ENCODE measurements around the gene TP53I11. TPM values are rescaled to one million over a fixed set of nuclear protein-coding genes. Genes with fewer than 3 reads are reported as not detected.
A peak's percentile ranks its signal among the peaks of the same experiment; 100 is the strongest.

Gene TP53I11
- total RNA-seq, 8 experiments from 2014 or later = 2.3 to 51.2 (median 25.2) TPM

DNA sequence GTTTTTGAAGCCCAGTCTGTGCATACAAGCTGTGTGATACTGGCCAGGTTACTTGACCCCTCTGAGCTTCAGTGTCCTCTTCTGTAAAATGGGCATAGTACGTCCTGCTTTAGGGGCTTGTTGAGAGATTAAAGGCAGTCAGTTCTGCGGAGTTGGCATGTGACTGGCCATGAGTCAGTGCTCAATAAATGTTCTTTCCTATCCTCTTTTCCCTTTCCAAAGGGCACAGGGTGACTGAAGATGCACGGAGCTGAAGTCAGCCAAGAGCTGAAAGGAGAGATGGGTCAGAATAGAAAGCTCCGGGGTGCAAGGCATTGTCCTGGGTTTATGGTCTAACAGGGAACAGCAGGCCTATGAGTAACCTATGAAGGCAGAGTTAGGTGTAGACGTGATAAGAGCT, 48.9 kb downstream of the TP53I11 start:
- 0 to 100% (median 85%) methylated on average over 1 to 4 of the region's 5 CpGs; no CpG with 5 or more reads in 5 of the 10 experiments for WGBS, 10 experiments
- Histone ChIP-seq H3K4me3 (no peak overlapping the region), H3K27ac (no peak overlapping the region), H3K4me1 (replicated peaks in 1 of 2) (peaks cover 15 to 19% of the 10 kb centered on the region in 2 donors)
- ATAC-seq (replicated peaks in 6 of 8) = no peak
- in situ Hi-C loops (cut with MboI; ENCODE audit: low pct_unique_long_range_greater_than_20kb in 2 of 9, low sequenced_read_pairs in 9 of 9, unreplicated experiment in 9 of 9) = loop anchor here in 5 of 9 experiments (10.0 to 25.0 kb wide), 5 partner anchors 164 to 289 kb away; partner anchors contain the start of gene TSPAN18 (in 2 of the 5)

- WGBS, 10 experiments = 67 to 100% (median 85%) methylated on average over 1 to 5 of the region's 7 CpGs; no CpG with 5 or more reads in 4 of the 10 experiments
- peaks cover 15 to 19% of the 10 kb centered on the region in 2 donors for H3K4me1 ChIP-seq (replicated peaks in 1 of 2)
- peak in 5 of 8 experiments; percentile 51 to 82 (median 53) for ATAC-seq (replicated peaks in 6 of 8)
- in situ Hi-C loops (cut with MboI; ENCODE audit: low pct_unique_long_range_greater_than_20kb in 2 of 9, low sequenced_read_pairs in 9 of 9, unreplicated experiment in 9 of 9) = loop anchor here in 5 of 9 experiments (10.0 to 25.0 kb wide), 5 partner anchors 164 to 289 kb away; partner anchors contain the start of gene TSPAN18 (in 2 of the 5)
- no peak overlapping the region for H3K4me3 ChIP-seq
- H3K27ac ChIP-seq = peak overlapping the region; percentile 9 to 61
These were observed 49.5 kb downstream of the TP53I11 start for GRCh38 chr11:44901120-44901633.

DNA sequence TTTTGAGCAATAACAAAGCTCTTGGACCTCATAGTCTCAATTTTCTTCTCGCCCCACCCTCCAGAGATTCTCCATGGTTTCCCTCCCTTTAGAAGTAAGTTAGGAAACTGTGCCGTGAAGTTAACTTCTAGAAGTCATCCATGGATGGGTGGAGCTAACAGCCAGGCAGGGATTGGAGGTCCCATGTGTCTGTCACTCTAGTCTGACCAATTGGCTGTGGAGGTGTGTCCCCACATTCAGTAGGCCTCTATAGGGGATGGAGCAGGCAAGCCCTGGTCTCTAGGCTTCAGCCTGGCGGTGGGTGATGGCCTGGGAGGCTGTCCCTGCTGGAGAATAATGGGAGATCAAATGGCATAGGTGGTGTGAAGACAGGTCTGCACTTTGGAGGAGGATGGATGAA, 50.7 kb downstream of the TP53I11 start:
- in situ Hi-C loops (cut with MboI; ENCODE audit: low pct_unique_long_range_greater_than_20kb in 2 of 9, low sequenced_read_pairs in 9 of 9, unreplicated experiment in 9 of 9) = loop anchor here in 7 of 9 experiments (10.0 to 25.0 kb wide), 5 partner anchors 163 to 288 kb away; partner anchors contain the start of gene TSPAN18 (in 4 of the 7)
- peak; percentile 64 to 89 (median 82) for ATAC-seq (replicated peaks in 6 of 8)

GRCh38 chr11:44893846-44894617, 56.7 kb downstream of the TP53I11 start:
- peak; percentile 72 to 98 (median 96) for ATAC-seq (replicated peaks in 6 of 8)
- 21 to 100% (median 69%) methylated on average over 1 to 6 of the region's 21 CpGs; no CpG with 5 or more reads in 2 of the 10 experiments for WGBS, 10 experiments
- H3K4me1 ChIP-seq (replicated peaks in 1 of 2) = peaks cover 32 to 36% of the 10 kb centered on the region in 2 donors
- in situ Hi-C loops (cut with MboI; ENCODE audit: low pct_unique_long_range_greater_than_20kb in 2 of 9, low sequenced_read_pairs in 9 of 9, unreplicated experiment in 9 of 9) = loop anchor here in 2 of 9 experiments (25.0 kb wide), 1 partner anchor 157 kb away; the partner anchor contains the start of gene TSPAN18 (in 2 of the 2)
- no peak overlapping the region for H3K27ac ChIP-seq
- H3K4me3 ChIP-seq = no peak overlapping the region

More for the DNA sequence above, 50.7 kb downstream of the TP53I11 start:
- 50 to 100% (median 65%) methylated on average over 1 of the region's 3 CpGs; no CpG with 5 or more reads in 6 of the 10 experiments for WGBS, 10 experiments
- H3K27ac ChIP-seq = no peak overlapping the region
- peaks cover 5 to 10% of the 10 kb centered on the region in 2 donors for H3K4me1 ChIP-seq (replicated peaks in 1 of 2)
- no peak overlapping the region for H3K4me3 ChIP-seq

GRCh38 chr11:44893308-44893822, 57.3 kb downstream of the TP53I11 start:
- ATAC-seq (replicated peaks in 6 of 8) = no peak
- in situ Hi-C loops (cut with MboI; ENCODE audit: low pct_unique_long_range_greater_than_20kb in 2 of 9, low sequenced_read_pairs in 9 of 9, unreplicated experiment in 9 of 9) = loop anchor here in 2 of 9 experiments (25.0 kb wide), 1 partner anchor 156 kb away; the partner anchor contains the start of gene TSPAN18 (in 2 of the 2)
- 17 to 85% (median 74%) methylated on average over 1 to 7 of the region's 10 CpGs; no CpG with 5 or more reads in 4 of the 10 experiments for WGBS, 10 experiments
- Histone ChIP-seq H3K4me1 (replicated peaks in 1 of 2) (peaks cover 32 to 36% of the 10 kb centered on the region in 2 donors), H3K4me3 (no peak overlapping the region), H3K27ac (no peak overlapping the region)

DNA sequence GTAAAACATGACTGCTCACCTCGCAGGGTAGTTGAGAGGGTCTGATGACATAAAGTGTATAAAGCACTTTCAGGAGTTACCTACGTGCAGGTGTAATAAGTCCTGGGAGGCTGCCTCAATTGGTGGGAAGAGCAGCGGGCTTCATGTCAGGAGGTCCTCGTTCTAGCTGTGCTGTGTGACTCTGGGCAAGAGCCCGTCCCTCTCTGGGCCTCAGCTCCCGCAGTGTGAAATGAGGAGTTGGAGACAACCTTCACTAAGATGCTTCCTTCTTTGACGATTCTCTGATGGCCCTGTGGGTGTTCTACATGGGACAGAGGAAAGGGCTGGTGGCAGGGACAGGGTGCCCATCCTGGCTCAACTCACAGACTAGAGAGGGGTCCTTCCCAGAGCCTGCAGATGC, 57.8 kb downstream of the TP53I11 start:
- ATAC-seq (replicated peaks in 6 of 8) = no peak
- in situ Hi-C loops (cut with MboI; ENCODE audit: low pct_unique_long_range_greater_than_20kb in 2 of 9, low sequenced_read_pairs in 9 of 9, unreplicated experiment in 9 of 9) = loop anchor here in 2 of 9 experiments (25.0 kb wide), 1 partner anchor 156 kb away; the partner anchor contains the start of gene TSPAN18 (in 2 of the 2)
- peaks cover 32 to 39% of the 10 kb centered on the region in 2 donors for H3K4me1 ChIP-seq (replicated peaks in 1 of 2)
- WGBS, 10 experiments = 60 to 100% (median 99%) methylated on average over 1 to 5 of the region's 7 CpGs; no CpG with 5 or more reads in 6 of the 10 experiments
- H3K27ac ChIP-seq = no peak overlapping the region
- no peak overlapping the region for H3K4me3 ChIP-seq

- in situ Hi-C loops (cut with MboI; ENCODE audit: low pct_unique_long_range_greater_than_20kb in 2 of 9, low sequenced_read_pairs in 9 of 9, unreplicated experiment in 9 of 9) = loop anchor here in 2 of 9 experiments (25.0 kb wide), 1 partner anchor 152 kb away; the partner anchor contains the start of gene TSPAN18 (in 2 of the 2)
- 100% methylated on average over 1 of the region's 1 CpG; no CpG with 5 or more reads in 9 of the 10 experiments for WGBS, 10 experiments
- Histone ChIP-seq H3K4me1 (replicated peaks in 1 of 2) (peaks cover 58 to 70% of the 10 kb centered on the region in 2 donors), H3K27ac (no peak overlapping the region), H3K4me3 (no peak overlapping the region)
- ATAC-seq (replicated peaks in 6 of 8) = no peak
These were observed 61.4 kb downstream of the TP53I11 start for GRCh38 chr11:44889266-44889665.

GRCh38 chr11:44887636-44888035, 63.0 kb downstream of the TP53I11 start:
- WGBS, 10 experiments = 50% methylated on average over 2 of the region's 3 CpGs; no CpG with 5 or more reads in 9 of the 10 experiments
- H3K4me3 ChIP-seq = no peak overlapping the region
- no peak for ATAC-seq (replicated peaks in 6 of 8)
- in situ Hi-C loops (cut with MboI; ENCODE audit: low pct_unique_long_range_greater_than_20kb in 2 of 9, low sequenced_read_pairs in 9 of 9, unreplicated experiment in 9 of 9) = loop anchor here in 2 of 9 experiments (25.0 kb wide), 1 partner anchor 150 kb away; the partner anchor contains the start of gene TSPAN18 (in 2 of the 2)
- peaks cover 55 to 63% of the 10 kb centered on the region in 2 donors for H3K4me1 ChIP-seq (replicated peaks in 1 of 2)
- no peak overlapping the region for H3K27ac ChIP-seq

DNA sequence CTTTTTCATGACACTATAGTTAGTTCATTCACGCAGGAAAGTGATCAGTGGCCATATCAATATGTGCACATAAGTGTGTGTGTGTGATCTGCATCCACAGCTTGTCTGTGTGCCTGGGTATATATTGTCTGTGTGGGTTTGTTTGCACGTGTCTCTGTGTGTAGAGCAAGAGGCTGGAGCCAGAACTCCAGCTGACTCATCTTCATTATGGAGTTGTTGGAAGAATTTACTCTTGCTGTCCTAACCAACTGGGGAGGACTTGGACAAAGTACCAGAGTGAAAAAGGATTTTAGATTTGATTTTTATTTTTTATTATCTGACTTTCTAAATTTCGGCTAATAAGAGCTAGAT, 63.9 kb downstream of the TP53I11 start:
- in situ Hi-C loops (cut with MboI; ENCODE audit: low pct_unique_long_range_greater_than_20kb in 2 of 9, low sequenced_read_pairs in 9 of 9, unreplicated experiment in 9 of 9) = loop anchor here in 2 of 9 experiments (25.0 kb wide), 1 partner anchor 149 kb away; the partner anchor contains the start of gene TSPAN18 (in 2 of the 2)
- no peak overlapping the region for H3K4me3 ChIP-seq
- peaks cover 54 to 61% of the 10 kb centered on the region in 2 donors for H3K4me1 ChIP-seq (replicated peaks in 1 of 2)
- ATAC-seq (replicated peaks in 6 of 8) = peak in 4 of 8 experiments; percentile 27 to 71 (median 56)
- H3K27ac ChIP-seq = no peak overlapping the region
- WGBS, 10 experiments = 0 to 80% (median 40%) methylated on average over 1 to 2 of the region's 3 CpGs; no CpG with 5 or more reads in 6 of the 10 experiments

DNA sequence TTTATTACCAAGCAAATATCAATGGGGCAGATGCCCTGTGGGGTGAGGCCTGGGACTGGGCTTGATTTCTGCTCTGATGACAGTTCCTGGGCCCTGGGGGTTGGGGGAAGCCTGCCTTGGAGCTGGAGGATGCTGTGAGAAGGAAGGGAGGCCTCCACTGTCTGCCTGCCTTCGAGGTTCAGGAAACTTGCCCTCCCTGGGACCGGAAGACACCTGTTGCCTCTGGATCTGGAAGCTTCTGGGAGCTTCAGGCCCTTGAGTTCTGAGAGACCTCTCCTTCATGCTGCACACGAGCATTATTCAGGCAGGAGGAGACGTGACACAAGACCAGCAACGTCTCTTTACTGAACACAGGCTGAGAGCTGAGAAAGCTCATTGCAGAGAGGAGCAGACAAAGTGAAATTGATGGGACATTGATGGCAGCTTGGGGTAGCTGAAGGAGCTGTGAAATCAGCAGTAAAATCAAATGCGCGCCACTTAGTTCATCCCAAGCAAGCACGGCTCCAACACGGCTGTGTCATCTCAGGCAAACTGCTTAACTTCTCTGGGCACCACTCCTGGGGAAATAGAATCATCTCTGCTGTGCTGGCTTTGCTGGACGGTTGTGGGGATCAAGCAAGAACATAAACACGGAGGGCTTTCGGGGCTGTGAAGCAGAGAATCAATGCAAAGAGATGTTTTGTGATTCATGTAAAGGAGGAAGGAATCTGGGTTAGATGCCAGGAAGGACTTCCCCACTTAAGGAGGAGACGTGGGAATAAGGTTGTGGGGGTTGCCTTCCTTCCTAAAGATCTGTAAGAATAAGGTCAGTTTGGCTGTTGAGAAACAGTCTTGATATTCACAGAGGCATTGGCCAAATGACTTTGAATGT, 64.5 kb downstream of the TP53I11 start:
- Histone ChIP-seq H3K4me1 (replicated peaks in 1 of 2) (peaks cover 48 to 55% of the 10 kb centered on the region in 2 donors), H3K4me3 (no peak overlapping the region), H3K27ac (peak overlapping the region; percentile 71 to 78)
- 0 to 100% (median 45%) methylated on average over 1 to 7 of the region's 13 CpGs; no CpG with 5 or more reads in 1 of the 10 experiments for WGBS, 10 experiments
- ATAC-seq (replicated peaks in 6 of 8) = peak in 5 of 8 experiments; percentile 51 to 68 (median 60)
- in situ Hi-C loops (cut with MboI; ENCODE audit: low pct_unique_long_range_greater_than_20kb in 2 of 9, low sequenced_read_pairs in 9 of 9, unreplicated experiment in 9 of 9) = loop anchor here in 2 of 9 experiments (25.0 kb wide), 1 partner anchor 149 kb away; the partner anchor contains the start of gene TSPAN18 (in 2 of the 2)

GRCh38 chr11:44885065-44885810, 65.4 kb downstream of the TP53I11 start:
- WGBS, 10 experiments = 18 to 100% (median 95%) methylated on average over 1 to 6 of the region's 12 CpGs; no CpG with 5 or more reads in 2 of the 10 experiments
- peak overlapping the region; percentile 71 to 78 for H3K27ac ChIP-seq
- peaks cover 47 to 54% of the 10 kb centered on the region in 2 donors for H3K4me1 ChIP-seq (replicated peaks in 1 of 2)
- in situ Hi-C loops (cut with MboI; ENCODE audit: low pct_unique_long_range_greater_than_20kb in 2 of 9, low sequenced_read_pairs in 9 of 9, unreplicated experiment in 9 of 9) = loop anchor here in 2 of 9 experiments (25.0 kb wide), 1 partner anchor 148 kb away; the partner anchor contains the start of gene TSPAN18 (in 2 of the 2)
- peak in 5 of 8 experiments; percentile 55 to 65 (median 61) for ATAC-seq (replicated peaks in 6 of 8)
- no peak overlapping the region for H3K4me3 ChIP-seq

All from motor neuron (in vitro differentiated cells).